Measurements from ENCODE around the gene KIAA0753. TPM values are rescaled to one million over a fixed set of nuclear protein-coding genes. Genes with fewer than 3 reads are reported as not detected.

KIAA0753 gene
- total RNA-seq, 1 experiment from 2014 or later: 13.0 TPM

DNA sequence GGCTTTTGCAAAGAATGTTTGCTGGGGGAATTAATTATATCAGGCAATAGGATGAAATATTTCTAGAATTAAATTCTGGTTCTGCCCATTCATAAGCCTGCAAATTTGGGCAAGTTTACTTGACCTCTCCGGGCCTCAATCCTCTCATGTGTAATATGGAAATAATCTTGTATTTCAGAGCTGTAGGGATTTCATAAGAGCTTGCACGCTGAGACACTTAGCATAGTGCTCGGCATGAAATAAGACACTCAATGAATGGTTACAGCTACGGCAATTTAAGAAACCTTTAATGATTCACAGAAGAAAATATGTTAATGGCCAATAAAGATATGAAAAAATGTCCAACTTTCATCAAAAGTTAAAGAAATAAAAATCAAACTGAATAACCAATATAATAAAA, 43.6 kb downstream of the KIAA0753 start:
- Histone ChIP-seq H3K27me3 (ENCODE audit: control insufficient read depth, insufficient read depth, low read length) (no peaks in the 10 kb centered on the region), H3K9me3 (ENCODE audit: control insufficient read depth, insufficient read depth, low read depth, low read length) (no peaks in the 10 kb centered on the region), H3K27ac (ENCODE audit: low read length) (no peak overlapping the region), H3K4me1 (ENCODE audit: control insufficient read depth, insufficient read depth, low read length) (0 out of 2 replicates have a peak, but pooled peaks cover 2% of the 10 kb centered on the region), H3K4me3 (ENCODE audit: low read depth in 2 of 2, low read length in 2 of 2) (no peak overlapping the region), H3K36me3 (ENCODE audit: control insufficient read depth, insufficient read depth, low read length) (peaks cover 12% of the 10 kb centered on the region)
- POLR2A ChIA-PET: no interaction called here
- no peak for ATAC-seq
- intact Hi-C loops (cut with micrococcal nuclease; ENCODE audit: unreplicated experiment) (no loop called here), in situ Hi-C loops (cut with HindIII; ENCODE audit: low pct_unique_long_range_greater_than_20kb, low sequenced_read_pairs) (no loop called here)
- TF ChIP-seq, protein P1, sequence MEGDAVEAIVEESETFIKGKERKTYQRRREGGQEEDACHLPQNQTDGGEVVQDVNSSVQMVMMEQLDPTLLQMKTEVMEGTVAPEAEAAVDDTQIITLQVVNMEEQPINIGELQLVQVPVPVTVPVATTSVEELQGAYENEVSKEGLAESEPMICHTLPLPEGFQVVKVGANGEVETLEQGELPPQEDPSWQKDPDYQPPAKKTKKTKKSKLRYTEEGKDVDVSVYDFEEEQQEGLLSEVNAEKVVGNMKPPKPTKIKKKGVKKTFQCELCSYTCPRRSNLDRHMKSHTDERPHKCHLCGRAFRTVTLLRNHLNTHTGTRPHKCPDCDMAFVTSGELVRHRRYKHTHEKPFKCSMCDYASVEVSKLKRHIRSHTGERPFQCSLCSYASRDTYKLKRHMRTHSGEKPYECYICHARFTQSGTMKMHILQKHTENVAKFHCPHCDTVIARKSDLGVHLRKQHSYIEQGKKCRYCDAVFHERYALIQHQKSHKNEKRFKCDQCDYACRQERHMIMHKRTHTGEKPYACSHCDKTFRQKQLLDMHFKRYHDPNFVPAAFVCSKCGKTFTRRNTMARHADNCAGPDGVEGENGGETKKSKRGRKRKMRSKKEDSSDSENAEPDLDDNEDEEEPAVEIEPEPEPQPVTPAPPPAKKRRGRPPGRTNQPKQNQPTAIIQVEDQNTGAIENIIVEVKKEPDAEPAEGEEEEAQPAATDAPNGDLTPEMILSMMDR (IDR thresholded peaks at IDR 0.05): no peak
- TF ChIP-seq, protein P2, sequence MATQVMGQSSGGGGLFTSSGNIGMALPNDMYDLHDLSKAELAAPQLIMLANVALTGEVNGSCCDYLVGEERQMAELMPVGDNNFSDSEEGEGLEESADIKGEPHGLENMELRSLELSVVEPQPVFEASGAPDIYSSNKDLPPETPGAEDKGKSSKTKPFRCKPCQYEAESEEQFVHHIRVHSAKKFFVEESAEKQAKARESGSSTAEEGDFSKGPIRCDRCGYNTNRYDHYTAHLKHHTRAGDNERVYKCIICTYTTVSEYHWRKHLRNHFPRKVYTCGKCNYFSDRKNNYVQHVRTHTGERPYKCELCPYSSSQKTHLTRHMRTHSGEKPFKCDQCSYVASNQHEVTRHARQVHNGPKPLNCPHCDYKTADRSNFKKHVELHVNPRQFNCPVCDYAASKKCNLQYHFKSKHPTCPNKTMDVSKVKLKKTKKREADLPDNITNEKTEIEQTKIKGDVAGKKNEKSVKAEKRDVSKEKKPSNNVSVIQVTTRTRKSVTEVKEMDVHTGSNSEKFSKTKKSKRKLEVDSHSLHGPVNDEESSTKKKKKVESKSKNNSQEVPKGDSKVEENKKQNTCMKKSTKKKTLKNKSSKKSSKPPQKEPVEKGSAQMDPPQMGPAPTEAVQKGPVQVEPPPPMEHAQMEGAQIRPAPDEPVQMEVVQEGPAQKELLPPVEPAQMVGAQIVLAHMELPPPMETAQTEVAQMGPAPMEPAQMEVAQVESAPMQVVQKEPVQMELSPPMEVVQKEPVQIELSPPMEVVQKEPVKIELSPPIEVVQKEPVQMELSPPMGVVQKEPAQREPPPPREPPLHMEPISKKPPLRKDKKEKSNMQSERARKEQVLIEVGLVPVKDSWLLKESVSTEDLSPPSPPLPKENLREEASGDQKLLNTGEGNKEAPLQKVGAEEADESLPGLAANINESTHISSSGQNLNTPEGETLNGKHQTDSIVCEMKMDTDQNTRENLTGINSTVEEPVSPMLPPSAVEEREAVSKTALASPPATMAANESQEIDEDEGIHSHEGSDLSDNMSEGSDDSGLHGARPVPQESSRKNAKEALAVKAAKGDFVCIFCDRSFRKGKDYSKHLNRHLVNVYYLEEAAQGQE (IDR thresholded peaks at IDR 0.05; ENCODE audit: insufficient read depth in 1 of 2, low read depth in 2 of 2, low read length in 1 of 2): no peak
- TF ChIP-seq POLR2AphosphoS5 (IDR thresholded peaks at IDR 0.05; ENCODE audit: low read depth, low read length) (no peak), SIN3A (IDR thresholded peaks at IDR 0.05; ENCODE audit: borderline replicate concordance, insufficient read depth, low read depth, low read length) (no peak), TCF7L2 (IDR thresholded peaks at IDR 0.05; ENCODE audit: low read depth, low read length) (no peak)
- CTCF ChIA-PET: no interaction called here
- BruUV-seq (replicated peaks): no TSS peak
- DNase-seq (ENCODE audit: low read depth, low spot score): no peak

DNA sequence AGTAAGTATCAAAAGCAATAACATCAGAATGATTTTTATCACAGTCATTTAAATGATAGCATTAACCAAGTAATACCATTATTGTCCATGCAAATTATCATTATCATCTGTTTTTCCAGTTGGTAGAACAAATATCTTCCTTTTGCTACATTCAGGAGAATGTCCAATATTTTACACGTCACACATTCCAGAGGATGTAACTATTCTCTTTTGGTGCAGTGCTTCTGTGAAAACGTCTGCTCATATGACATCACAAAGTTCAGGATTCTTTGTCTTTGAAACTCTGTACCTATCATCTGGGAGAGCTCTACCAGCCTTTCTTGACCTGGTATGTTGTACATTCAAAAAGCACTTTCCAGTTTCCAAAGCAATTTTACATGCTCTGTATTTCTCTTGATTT, 44.0 kb downstream of the KIAA0753 start:
- DNase-seq (ENCODE audit: low read depth, low spot score) (no peak), ATAC-seq (no peak)
- H3K9me3 ChIP-seq (ENCODE audit: control insufficient read depth, insufficient read depth, low read depth, low read length): no peaks in the 10 kb centered on the region
- H3K27ac ChIP-seq (ENCODE audit: low read length): no peak overlapping the region
- H3K27me3 ChIP-seq (ENCODE audit: control insufficient read depth, insufficient read depth, low read length): no peaks in the 10 kb centered on the region
- no peak overlapping the region for H3K4me3 ChIP-seq (ENCODE audit: low read depth in 2 of 2, low read length in 2 of 2)
- ChIA-PET CTCF (no interaction called here), POLR2A (no interaction called here)
- no TSS peak for BruUV-seq (replicated peaks)
- H3K4me1 ChIP-seq (ENCODE audit: control insufficient read depth, insufficient read depth, low read length): 0 out of 2 replicates have a peak, but pooled peaks cover 2% of the 10 kb centered on the region
- TF ChIP-seq TCF7L2 (IDR thresholded peaks at IDR 0.05; ENCODE audit: low read depth, low read length) (no peak), SIN3A (IDR thresholded peaks at IDR 0.05; ENCODE audit: borderline replicate concordance, insufficient read depth, low read depth, low read length) (no peak), POLR2AphosphoS5 (IDR thresholded peaks at IDR 0.05; ENCODE audit: low read depth, low read length) (no peak)
- intact Hi-C loops (cut with micrococcal nuclease; ENCODE audit: unreplicated experiment) (no loop called here), in situ Hi-C loops (cut with HindIII; ENCODE audit: low pct_unique_long_range_greater_than_20kb, low sequenced_read_pairs) (no loop called here)
- peaks cover 12% of the 10 kb centered on the region for H3K36me3 ChIP-seq (ENCODE audit: control insufficient read depth, insufficient read depth, low read length)

DNA sequence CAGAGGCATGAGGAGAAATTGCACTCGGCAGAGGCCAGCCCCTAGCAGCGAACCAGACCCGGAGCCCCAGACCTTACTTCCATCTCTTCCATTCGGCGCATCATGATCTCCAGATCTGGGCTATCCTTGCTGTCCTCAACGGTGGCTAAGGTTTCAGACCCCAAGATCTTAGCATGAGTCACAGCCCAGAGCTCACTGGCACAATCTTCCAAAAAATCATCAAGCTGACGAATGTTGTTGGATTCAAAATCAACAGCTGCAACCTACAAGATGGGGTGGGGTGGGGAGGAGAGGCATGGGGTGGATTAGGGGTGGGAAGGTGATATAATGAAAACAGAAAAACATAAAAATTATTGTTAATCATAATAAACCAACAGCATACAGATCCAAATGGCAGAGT, 44.4 kb downstream of the KIAA0753 start:
- 0 out of 2 replicates have a peak, but pooled peaks cover 2% of the 10 kb centered on the region for H3K4me1 ChIP-seq (ENCODE audit: control insufficient read depth, insufficient read depth, low read length)
- no peak for TF ChIP-seq SIN3A (IDR thresholded peaks at IDR 0.05; ENCODE audit: borderline replicate concordance, insufficient read depth, low read depth, low read length)
- TF ChIP-seq TCF7L2 (IDR thresholded peaks at IDR 0.05; ENCODE audit: low read depth, low read length): no peak
- TF ChIP-seq, protein P1 (IDR thresholded peaks at IDR 0.05): no peak
- no peak for TF ChIP-seq POLR2AphosphoS5 (IDR thresholded peaks at IDR 0.05; ENCODE audit: low read depth, low read length)
- TF ChIP-seq, protein P2 (IDR thresholded peaks at IDR 0.05; ENCODE audit: insufficient read depth in 1 of 2, low read depth in 2 of 2, low read length in 1 of 2): no peak
- H3K4me3 ChIP-seq (ENCODE audit: low read depth in 2 of 2, low read length in 2 of 2): no peak overlapping the region
- DNase-seq (ENCODE audit: low read depth, low spot score) (no peak), ATAC-seq (no peak)
- H3K36me3 ChIP-seq (ENCODE audit: control insufficient read depth, insufficient read depth, low read length): peaks cover 12% of the 10 kb centered on the region
- no peak overlapping the region for H3K27ac ChIP-seq (ENCODE audit: low read length)
- in situ Hi-C loops (cut with HindIII; ENCODE audit: low pct_unique_long_range_greater_than_20kb, low sequenced_read_pairs): no loop called here
- ChIA-PET POLR2A (no interaction called here), CTCF (no interaction called here)
- no peaks in the 10 kb centered on the region for H3K27me3 ChIP-seq (ENCODE audit: control insufficient read depth, insufficient read depth, low read length)
- intact Hi-C loops (cut with micrococcal nuclease; ENCODE audit: unreplicated experiment): no loop called here
- BruUV-seq (replicated peaks): no TSS peak
- H3K9me3 ChIP-seq (ENCODE audit: control insufficient read depth, insufficient read depth, low read depth, low read length): no peaks in the 10 kb centered on the region

Data from Panc1 (cell line).